Mesothelial cell of epicardium (in vitro differentiated cells): Measurements from ENCODE around the gene NEK6. TPM values are rescaled to one million over a fixed set of nuclear protein-coding genes. Genes with fewer than 3 reads are reported as not detected.

ENCODE experiments used
- DNase-seq, 2 experiments: peaks; one replicate each; pipeline ENCODE4 v3.0.0; 2021; ENCODE audit warnings: low spot score in 2 of 2; ENCODE audit not compliant: unreplicated experiment in 2 of 2
- H3K27ac Mint-ChIP-seq: 2 replicates; pipeline ENCODE4 v1.8.0; 2021; ENCODE audit warnings: mixed read lengths
- H3K27me3 Mint-ChIP-seq: 2 replicates; pipeline ENCODE4 v1.8.0; 2021; ENCODE audit warnings: low read depth, mixed read lengths
- H3K36me3 Mint-ChIP-seq: 2 replicates; pipeline ENCODE4 v1.8.0; 2021; ENCODE audit warnings: mixed read lengths
- H3K4me1 Mint-ChIP-seq: 2 replicates; pipeline ENCODE4 v1.8.0; 2021; ENCODE audit warnings: mixed read lengths
- H3K4me3 Mint-ChIP-seq: 2 replicates; pipeline ENCODE4 v1.8.0; 2021; ENCODE audit warnings: mild to moderate bottlenecking, moderate library complexity, mixed read lengths
- H3K9me3 Mint-ChIP-seq: 2 replicates; pipeline ENCODE4 v1.8.0; 2021; ENCODE audit warnings: mixed read lengths
- total RNA-seq: library from RNA; stranded (reverse); gene quantifications from 3 replicates; pipeline ENCODE4 v1.2.1, GENCODE V29; 2021
- TF ChIP-seq, protein P1 (sequence below): fragments of 200-600 bp; sonication (generic); IDR thresholded peaks from one replicate; pipeline ENCODE4 v1.5.0; 2021; ENCODE audit warnings: antibody characterized with exemption; ENCODE audit not compliant: unreplicated experiment

Gene NEK6
- total RNA-seq, 1 donor from 2014 or later, result 42.9 TPM

DNA sequence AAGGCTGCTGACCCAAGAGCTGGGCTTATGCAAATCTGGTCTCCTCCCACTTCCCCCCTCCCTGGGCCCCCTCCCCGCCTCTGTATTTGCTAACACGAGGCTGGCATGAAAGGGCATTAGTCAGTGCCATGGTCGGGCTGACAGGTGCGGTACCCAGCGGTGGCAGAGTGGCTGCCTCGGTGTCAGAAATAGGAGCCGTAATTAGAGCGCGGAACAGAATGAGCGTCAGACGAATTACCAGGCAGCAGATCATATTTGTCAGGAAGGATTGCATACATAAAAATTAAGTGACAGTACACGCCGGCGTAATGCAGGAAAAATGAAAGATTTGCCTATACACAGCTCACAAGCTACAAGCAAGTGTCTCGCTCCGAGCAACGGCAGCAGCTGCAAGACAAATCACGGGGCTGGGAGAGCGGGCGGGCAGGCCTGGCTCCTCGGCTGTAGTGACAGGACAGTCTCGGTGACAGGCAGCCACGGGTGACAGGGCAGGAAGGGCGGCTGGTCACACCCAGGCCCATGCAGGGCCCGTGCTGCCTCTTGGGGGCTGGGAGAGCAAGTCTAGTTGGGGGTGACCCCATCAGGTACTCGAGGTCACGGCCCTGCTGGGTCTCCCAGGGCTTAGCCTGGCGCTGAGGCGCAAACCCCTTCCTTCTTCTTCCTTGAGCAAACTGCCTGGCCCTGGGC, 72.4 kb downstream of the NEK6 start:
- peaks cover 7% of the 10 kb centered on the region for H3K36me3 Mint-ChIP-seq
- DNase-seq, result no peak
- TF ChIP-seq, protein P1, sequence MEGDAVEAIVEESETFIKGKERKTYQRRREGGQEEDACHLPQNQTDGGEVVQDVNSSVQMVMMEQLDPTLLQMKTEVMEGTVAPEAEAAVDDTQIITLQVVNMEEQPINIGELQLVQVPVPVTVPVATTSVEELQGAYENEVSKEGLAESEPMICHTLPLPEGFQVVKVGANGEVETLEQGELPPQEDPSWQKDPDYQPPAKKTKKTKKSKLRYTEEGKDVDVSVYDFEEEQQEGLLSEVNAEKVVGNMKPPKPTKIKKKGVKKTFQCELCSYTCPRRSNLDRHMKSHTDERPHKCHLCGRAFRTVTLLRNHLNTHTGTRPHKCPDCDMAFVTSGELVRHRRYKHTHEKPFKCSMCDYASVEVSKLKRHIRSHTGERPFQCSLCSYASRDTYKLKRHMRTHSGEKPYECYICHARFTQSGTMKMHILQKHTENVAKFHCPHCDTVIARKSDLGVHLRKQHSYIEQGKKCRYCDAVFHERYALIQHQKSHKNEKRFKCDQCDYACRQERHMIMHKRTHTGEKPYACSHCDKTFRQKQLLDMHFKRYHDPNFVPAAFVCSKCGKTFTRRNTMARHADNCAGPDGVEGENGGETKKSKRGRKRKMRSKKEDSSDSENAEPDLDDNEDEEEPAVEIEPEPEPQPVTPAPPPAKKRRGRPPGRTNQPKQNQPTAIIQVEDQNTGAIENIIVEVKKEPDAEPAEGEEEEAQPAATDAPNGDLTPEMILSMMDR, result no peak

GRCh38 chr9:124331580-124331979, 73.8 kb downstream of the NEK6 start:
- peaks cover 15% of the 10 kb centered on the region for H3K36me3 Mint-ChIP-seq
- DNase-seq, result no peak
- H3K9me3 Mint-ChIP-seq, result no peaks in the 10 kb centered on the region
- no peaks in the 10 kb centered on the region for H3K27me3 Mint-ChIP-seq
- TF ChIP-seq, protein P1, result no peak
- H3K27ac Mint-ChIP-seq, result no peak overlapping the region
- no peak overlapping the region for H3K4me3 Mint-ChIP-seq
- no peaks in the 10 kb centered on the region for H3K4me1 Mint-ChIP-seq

More for the DNA sequence above, 72.4 kb downstream of the NEK6 start:
- H3K27ac Mint-ChIP-seq, result no peak overlapping the region
- H3K27me3 Mint-ChIP-seq, result no peaks in the 10 kb centered on the region
- H3K4me3 Mint-ChIP-seq, result no peak overlapping the region
- no peaks in the 10 kb centered on the region for H3K9me3 Mint-ChIP-seq
- no peaks in the 10 kb centered on the region for H3K4me1 Mint-ChIP-seq

DNA sequence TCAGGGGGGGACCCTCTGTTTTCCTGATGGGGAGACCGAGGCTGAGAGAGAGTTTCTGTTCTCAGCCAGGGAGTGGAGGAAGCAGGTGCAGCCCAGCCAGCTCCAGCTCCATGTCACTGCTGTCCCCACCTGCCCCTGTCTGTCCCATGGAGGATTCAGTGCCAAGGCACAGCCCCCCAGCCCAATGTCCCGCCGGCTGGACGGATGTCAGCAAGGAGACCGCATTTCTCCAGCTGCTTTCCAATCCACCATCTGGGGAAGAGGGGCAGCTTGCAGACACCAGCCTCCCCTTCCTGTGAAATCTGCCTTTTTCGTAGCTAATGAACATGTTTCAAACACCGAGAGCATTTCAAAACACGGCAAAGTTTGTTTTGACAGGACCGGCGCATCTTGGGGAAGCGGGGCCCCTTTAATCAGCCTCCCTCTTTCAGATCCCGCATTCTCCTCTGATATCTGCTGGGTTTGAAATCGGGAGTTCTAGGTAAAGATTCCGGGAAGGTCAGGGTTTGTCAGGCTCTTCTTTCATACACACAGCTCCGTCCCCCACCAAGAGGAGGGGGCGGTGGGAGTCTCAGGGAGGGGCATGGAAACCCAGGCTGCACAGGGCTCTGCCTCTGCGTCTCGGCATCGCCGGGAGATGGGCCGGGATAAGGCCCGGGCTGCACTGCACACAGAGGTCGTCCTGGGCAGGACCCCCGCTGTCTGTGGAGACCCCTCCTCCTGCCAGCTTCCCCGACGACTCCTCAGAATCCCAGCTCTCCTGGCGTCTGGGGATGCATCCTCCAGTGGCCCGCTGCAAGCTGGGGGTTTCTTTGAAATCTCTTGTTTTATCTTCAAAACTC, 74.8 kb downstream of the NEK6 start:
- no peak overlapping the region for H3K27ac Mint-ChIP-seq
- H3K27me3 Mint-ChIP-seq, result no peaks in the 10 kb centered on the region

GRCh38 chr9:124333203-124333579, 75.4 kb downstream of the NEK6 start:
- Mint-ChIP-seq H3K36me3 (peaks cover 25% of the 10 kb centered on the region), H3K27me3 (no peaks in the 10 kb centered on the region), H3K9me3 (peaks cover 10% of the 10 kb centered on the region), H3K27ac (no peak overlapping the region), H3K4me3 (no peak overlapping the region), H3K4me1 (no peaks in the 10 kb centered on the region)
- DNase-seq, result no peak
- TF ChIP-seq, protein P1, result no peak

More for the DNA sequence above, 74.8 kb downstream of the NEK6 start:
- DNase-seq, result no peak
- Mint-ChIP-seq H3K4me3 (no peak overlapping the region), H3K36me3 (peaks cover 22% of the 10 kb centered on the region), H3K4me1 (no peaks in the 10 kb centered on the region), H3K9me3 (peaks cover 7% of the 10 kb centered on the region)
- TF ChIP-seq, protein P1, result no peak

DNA sequence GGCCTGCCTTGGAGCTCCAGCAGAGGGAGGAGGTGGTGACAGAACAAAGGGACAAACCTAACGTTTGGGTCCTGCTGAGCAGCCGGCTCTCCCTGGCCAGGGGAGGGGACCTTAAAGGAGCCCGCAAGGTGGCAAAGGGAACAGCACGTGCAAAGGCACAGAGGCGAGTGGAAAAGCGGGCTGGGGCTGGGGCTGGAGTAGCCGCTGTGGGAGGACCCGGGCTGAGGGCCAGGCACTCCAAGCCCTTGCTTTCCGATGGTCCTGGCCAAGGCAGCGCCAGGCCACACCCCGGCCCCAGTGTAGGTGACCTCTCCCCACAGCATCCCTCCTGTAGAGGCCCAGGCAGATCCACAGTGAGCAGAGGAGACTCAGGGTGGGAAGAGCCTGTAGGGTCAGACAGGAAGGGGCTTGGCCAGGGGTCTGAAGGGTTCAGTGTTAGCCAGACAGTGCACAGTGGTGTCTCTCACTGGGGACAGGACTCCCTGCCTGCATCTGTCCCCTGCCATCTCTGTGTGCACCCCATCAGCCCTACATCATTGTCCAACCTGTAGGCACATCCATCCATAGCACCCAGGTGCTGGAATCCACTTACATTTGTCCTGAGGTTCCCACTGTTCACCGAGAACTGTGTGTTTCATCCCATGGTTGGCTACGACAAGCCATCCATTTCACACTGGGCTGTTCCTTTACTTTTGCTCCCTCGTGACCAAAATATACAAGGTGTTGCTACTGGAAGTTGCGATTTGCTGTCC, 77.0 kb downstream of the NEK6 start:
- Mint-ChIP-seq H3K27me3 (no peaks in the 10 kb centered on the region), H3K9me3 (peaks cover 15% of the 10 kb centered on the region), H3K36me3 (peaks cover 30% of the 10 kb centered on the region), H3K27ac (no peak overlapping the region), H3K4me3 (no peak overlapping the region), H3K4me1 (no peaks in the 10 kb centered on the region)
- no peak for DNase-seq
- TF ChIP-seq, protein P1, result no peak
